ENCODE measurements around the gene OR1D5. TPM values are rescaled to one million over a fixed set of nuclear protein-coding genes. Genes with fewer than 3 reads are reported as not detected.

OR1D5 gene
- total RNA-seq, 1 experiment from 2014 or later = not detected

DNA sequence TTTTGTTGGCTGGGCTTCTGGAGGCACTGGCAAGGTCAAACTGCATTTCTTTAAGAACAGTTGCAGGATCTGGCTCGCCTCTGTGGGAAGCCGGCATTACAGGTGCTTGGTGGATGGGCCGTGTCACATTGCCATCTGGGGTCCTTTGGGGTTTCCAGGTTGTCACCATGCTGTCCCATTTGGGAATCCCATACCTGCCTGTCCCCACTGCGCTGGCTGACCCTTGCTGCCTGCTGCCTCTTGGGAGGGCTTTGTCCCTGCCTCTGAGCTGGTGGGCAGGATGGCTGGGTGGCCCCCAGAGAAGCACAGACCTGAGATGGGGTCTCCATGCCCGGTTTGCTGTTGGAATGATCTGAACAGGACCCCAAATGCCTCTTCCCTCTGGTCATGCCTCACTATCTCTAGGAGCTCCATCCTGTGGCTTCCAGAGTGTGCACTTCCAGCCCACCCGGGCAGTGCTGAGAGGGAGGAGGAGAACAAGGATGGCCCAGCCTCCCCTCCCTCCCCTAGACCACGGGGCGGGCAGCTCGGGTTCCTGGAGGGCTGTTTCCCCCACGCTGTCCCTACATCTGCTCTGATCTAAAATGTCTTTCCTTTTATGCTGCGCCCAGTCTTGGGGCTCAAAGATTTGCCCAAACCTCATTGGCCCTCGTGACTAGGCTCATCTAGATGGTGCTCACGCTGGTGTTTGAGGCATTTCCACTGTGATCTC is 28.0 kb downstream of the OR1D5 start:
- no CpG with 5 or more reads among the region's 13 CpGs for WGBS (ENCODE audit: extremely low coverage, insufficient read length, low lambda C conversion rate)

More for the DNA sequence above, 28.0 kb downstream of the OR1D5 start:
- Histone ChIP-seq H2BK120ac (ENCODE audit: low read depth, low read length, poor library complexity, severe bottlenecking) (no peak overlapping the region), H3K79me2 (ENCODE audit: insufficient read depth, low read length) (no peaks in the 10 kb centered on the region), H3K9me3 (ENCODE audit: control insufficient read depth, low read depth, low read length) (no peaks in the 10 kb centered on the region), H4K5ac (ENCODE audit: insufficient read length, low read depth, low read length) (no peak overlapping the region), H3K9ac (ENCODE audit: extremely low read depth, insufficient read length, low read length) (no peak overlapping the region), H2BK5ac (ENCODE audit: insufficient read length, low read length) (no peak overlapping the region), H3K14ac (ENCODE audit: insufficient read depth, low read length) (no peak overlapping the region), H3K27ac (ENCODE audit: insufficient read length, low read depth, low read length) (no peak overlapping the region), H3T11ph (ENCODE audit: low read length) (no peak overlapping the region), H2BK15ac (ENCODE audit: low read depth, low read length) (no peak overlapping the region), H2AFZ (ENCODE audit: low read length) (no peak overlapping the region), H3K79me1 (ENCODE audit: insufficient read depth, low read depth, low read length, poor library complexity, severe bottlenecking) (no peaks in the 10 kb centered on the region), H3K4me2 (ENCODE audit: insufficient read depth, insufficient read length, low read length) (no peak overlapping the region), H4K20me1 (ENCODE audit: control insufficient read depth, insufficient read depth, insufficient read length) (no peaks in the 10 kb centered on the region), H2BK20ac (ENCODE audit: low read depth, low read length, poor library complexity, severe bottlenecking) (no peak overlapping the region), H4K91ac (ENCODE audit: insufficient read length, low read depth, low read length) (no peak overlapping the region), H2AK5ac (ENCODE audit: insufficient read length, low read length) (no peak overlapping the region), H3K23ac (ENCODE audit: insufficient read length, low read depth, low read length) (no peak overlapping the region), H3K4me1 (ENCODE audit: insufficient read depth, low read length) (no peaks in the 10 kb centered on the region), H4K8ac (replicated peaks; ENCODE audit: insufficient read length, low read depth, low read length) (no peak overlapping the region), H3K4ac (ENCODE audit: low read depth, low read length) (no peak overlapping the region), H3K23me2 (ENCODE audit: insufficient read length, low read depth, low read length, poor library complexity, severe bottlenecking) (no peaks in the 10 kb centered on the region), H3K18ac (ENCODE audit: insufficient read length, low read depth, low read length) (no peak overlapping the region), H2BK12ac (ENCODE audit: insufficient read length, low read depth, low read length) (no peak overlapping the region), H3K56ac (ENCODE audit: insufficient read length, low read depth, low read length) (no peak overlapping the region), H3K27me3 (ENCODE audit: insufficient read depth, low read length) (no peaks in the 10 kb centered on the region)
- no peak for DNase-seq
- H3K4me3 Mint-ChIP-seq = no peak overlapping the region
- no peaks in the 10 kb centered on the region for H3K4me1 Mint-ChIP-seq
- peaks cover 4 to 9% (median 5%) of the 10 kb centered on the region in 3 experiments; a peak in 6 of 7 replicates for H3K36me3 Mint-ChIP-seq (ENCODE audit: insufficient read depth in 1 of 3, low read depth in 3 of 3)
- H3K9me3 Mint-ChIP-seq = no peaks in the 10 kb centered on the region
- no peak for TF ChIP-seq CTCF (conservative IDR thresholded peaks at IDR 0.05)
- H3K27me3 Mint-ChIP-seq (ENCODE audit: low read depth) = no peaks in the 10 kb centered on the region
- H3K27ac Mint-ChIP-seq = peak overlapping the region in 1 of 3 experiments; percentile 88; a peak in 2 of 7 replicates

Measured in H9 (cell line).